Ascending aorta (tissue), 2 donors: ENCODE results near the gene R3HDM2. TPM values are rescaled to one million over a fixed set of nuclear protein-coding genes. Genes with fewer than 3 reads are reported as not detected.

Source experiments
- DNase-seq, 2 donors: peaks; one replicate each; pipeline ENCODE4 v3.0.0-alpha.2; 2019; ENCODE audit warnings: low spot score in 2 of 2
- H3K27ac ChIP-seq, 2 donors: fragments of 200-600 bp; sonication (generic); one replicate each; pipeline ENCODE4 v1.5.1; 2016 to 2017; ENCODE audit warnings: mild to moderate bottlenecking in 1 of 2
- H3K27me3 ChIP-seq: fragments of 200-600 bp; sonication (generic); one replicate; pipeline ENCODE4 v1.5.1; 2017
- H3K36me3 ChIP-seq, 2 donors: fragments of 200-600 bp; sonication (generic); one replicate each; pipeline ENCODE4 v1.5.1; 2016
- H3K4me1 ChIP-seq, 2 donors: fragments of 200-600 bp; sonication (generic); one replicate each; pipeline ENCODE4 v1.5.1; 2016 to 2017; ENCODE audit warnings: mild to moderate bottlenecking in 1 of 2
- H3K4me3 ChIP-seq, 2 donors: fragments of 200-600 bp; sonication (generic); one replicate each; pipeline ENCODE4 v1.5.1; 2016 to 2017; ENCODE audit warnings: mild to moderate bottlenecking in 1 of 2
- H3K9me3 ChIP-seq, 2 donors: fragments of 200-600 bp; sonication (generic); one replicate each; pipeline ENCODE4 v1.5.1; 2016
- intact Hi-C: fragments of 100-400 bp; cut with DNase I; formaldehyde crosslinking; loops from one replicate; pipeline ENCODE4 v1.15.1; 2023
- total RNA-seq: library from RNA; depleted of rRNA; stranded (reverse); fragments of >200 nt; gene quantifications from one replicate; pipeline ENCODE4 v1.1.0, GENCODE V29; 2016
- TF ChIP-seq, protein P1 (sequence below), 3 experiments: fragments of 200-600 bp in 2 of 3; fragments of 450-650 bp in 1 of 3; sonication (generic) in 2 of 3; IDR thresholded peaks; one replicate each; pipeline ENCODE4 v1.5.1; 2016 to 2019; ENCODE audit warnings: antibody characterized with exemption in 3 of 3, mild to moderate bottlenecking in 1 of 3, moderate library complexity in 1 of 3

The R3HDM2 gene
- total RNA-seq, 1 donor from 2014 or later, result 49.5 TPM

DNA sequence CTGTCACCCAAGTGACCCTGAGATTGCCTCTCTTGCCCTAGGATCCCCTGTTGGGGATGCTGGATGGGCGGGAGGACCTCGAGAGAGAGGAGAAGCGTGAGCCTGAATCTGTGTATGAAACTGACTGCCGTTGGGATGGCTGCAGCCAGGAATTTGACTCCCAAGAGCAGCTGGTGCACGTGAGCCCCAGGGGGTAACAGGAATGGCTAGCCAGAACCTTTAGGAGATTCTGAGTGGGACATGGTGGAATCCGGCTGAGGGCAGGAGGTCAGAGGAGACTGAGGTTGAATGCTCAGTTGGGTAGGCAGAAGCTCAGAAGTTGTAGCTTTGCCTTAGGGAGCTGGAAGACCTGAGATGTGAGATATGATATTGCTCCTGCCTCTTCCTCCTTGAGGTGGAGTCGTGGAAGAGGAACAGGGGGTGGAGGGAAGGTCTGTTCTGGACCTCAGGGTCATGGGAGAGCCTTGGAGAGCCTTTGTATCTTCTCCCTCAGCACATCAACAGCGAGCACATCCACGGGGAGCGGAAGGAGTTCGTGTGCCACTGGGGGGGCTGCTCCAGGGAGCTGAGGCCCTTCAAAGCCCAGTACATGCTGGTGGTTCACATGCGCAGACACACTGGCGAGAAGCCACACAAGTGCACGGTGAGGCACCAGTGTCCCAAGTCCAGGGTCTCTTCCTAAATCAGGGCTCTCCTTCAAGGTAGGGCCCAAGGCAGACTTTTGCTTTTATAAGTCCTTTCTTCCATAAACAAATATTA, 35.1 kb upstream of the R3HDM2 start:
- TF ChIP-seq, protein P1, sequence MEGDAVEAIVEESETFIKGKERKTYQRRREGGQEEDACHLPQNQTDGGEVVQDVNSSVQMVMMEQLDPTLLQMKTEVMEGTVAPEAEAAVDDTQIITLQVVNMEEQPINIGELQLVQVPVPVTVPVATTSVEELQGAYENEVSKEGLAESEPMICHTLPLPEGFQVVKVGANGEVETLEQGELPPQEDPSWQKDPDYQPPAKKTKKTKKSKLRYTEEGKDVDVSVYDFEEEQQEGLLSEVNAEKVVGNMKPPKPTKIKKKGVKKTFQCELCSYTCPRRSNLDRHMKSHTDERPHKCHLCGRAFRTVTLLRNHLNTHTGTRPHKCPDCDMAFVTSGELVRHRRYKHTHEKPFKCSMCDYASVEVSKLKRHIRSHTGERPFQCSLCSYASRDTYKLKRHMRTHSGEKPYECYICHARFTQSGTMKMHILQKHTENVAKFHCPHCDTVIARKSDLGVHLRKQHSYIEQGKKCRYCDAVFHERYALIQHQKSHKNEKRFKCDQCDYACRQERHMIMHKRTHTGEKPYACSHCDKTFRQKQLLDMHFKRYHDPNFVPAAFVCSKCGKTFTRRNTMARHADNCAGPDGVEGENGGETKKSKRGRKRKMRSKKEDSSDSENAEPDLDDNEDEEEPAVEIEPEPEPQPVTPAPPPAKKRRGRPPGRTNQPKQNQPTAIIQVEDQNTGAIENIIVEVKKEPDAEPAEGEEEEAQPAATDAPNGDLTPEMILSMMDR (IDR thresholded peaks at IDR 0.05), result no peak
- peaks cover 0 to 13% of the 10 kb centered on the region in 2 donors for H3K4me1 ChIP-seq
- no peak for DNase-seq
- H3K36me3 ChIP-seq, result no peaks in the 10 kb centered on the region
- no peak overlapping the region for H3K27ac ChIP-seq
- no peaks in the 10 kb centered on the region for H3K9me3 ChIP-seq
- H3K4me3 ChIP-seq, result no peak overlapping the region
- intact Hi-C loops, result no loop called here
- no peaks in the 10 kb centered on the region for H3K27me3 ChIP-seq

DNA sequence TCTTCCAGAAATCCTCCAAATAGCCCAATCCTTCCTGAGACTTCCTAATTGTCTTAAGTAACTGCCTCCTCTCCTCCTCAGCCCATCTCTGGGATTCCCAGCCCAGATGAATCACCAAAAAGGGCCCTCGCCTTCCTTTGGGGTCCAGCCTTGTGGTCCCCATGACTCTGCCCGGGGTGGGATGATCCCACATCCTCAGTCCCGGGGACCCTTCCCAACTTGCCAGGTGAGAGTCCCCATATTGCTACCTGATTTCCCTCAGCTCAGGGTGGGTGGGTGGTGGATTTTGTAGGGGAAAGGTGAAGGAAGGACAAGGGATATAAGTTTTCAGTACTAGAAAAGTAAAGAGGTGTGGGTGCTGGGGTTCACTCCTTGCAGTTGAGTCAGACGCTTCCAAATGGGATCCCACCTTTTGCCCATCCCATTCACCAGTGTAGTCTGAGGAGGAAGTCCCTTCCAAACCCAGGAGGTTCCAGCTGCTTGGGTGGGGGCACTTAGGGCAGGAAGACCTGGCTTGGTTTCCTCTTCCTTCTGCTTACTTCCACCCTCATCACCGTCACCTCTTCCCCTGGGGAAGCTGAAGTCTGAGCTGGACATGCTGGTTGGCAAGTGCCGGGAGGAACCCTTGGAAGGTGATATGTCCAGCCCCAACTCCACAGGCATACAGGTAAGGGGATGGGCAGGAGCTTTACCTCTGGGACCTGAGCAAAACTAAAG, 34.3 kb upstream of the R3HDM2 start:
- TF ChIP-seq, protein P1 (IDR thresholded peaks at IDR 0.05), result no peak
- Histone ChIP-seq H3K4me1 (peaks cover 3 to 20% of the 10 kb centered on the region in 2 donors), H3K4me3 (no peak overlapping the region), H3K36me3 (no peaks in the 10 kb centered on the region), H3K27ac (no peak overlapping the region), H3K9me3 (no peaks in the 10 kb centered on the region), H3K27me3 (no peaks in the 10 kb centered on the region)
- no peak for DNase-seq
- intact Hi-C loops, result no loop called here

DNA sequence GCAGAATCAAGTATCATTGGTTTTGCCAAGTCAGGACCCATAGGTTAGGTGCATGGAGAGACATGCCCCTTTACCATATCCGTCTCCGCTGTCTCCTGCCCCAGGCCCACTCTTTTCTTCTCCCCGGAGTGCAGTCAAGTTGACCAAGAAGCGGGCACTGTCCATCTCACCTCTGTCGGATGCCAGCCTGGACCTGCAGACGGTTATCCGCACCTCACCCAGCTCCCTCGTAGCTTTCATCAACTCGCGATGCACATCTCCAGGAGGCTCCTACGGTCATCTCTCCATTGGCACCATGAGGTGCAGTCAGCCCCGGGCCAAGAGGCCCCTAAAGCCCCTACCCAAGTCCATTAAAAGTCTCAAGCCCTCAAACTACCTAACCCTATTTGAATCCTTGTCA, 33.7 kb upstream of the R3HDM2 start:
- intact Hi-C loops, result no loop called here
- no peaks in the 10 kb centered on the region for H3K36me3 ChIP-seq
- no peak for DNase-seq
- no peak overlapping the region for H3K4me3 ChIP-seq
- no peaks in the 10 kb centered on the region for H3K9me3 ChIP-seq
- H3K27ac ChIP-seq, result no peak overlapping the region
- TF ChIP-seq, protein P1 (IDR thresholded peaks at IDR 0.05), result no peak
- H3K4me1 ChIP-seq, result peaks cover 3 to 24% of the 10 kb centered on the region in 2 donors
- H3K27me3 ChIP-seq, result no peaks in the 10 kb centered on the region

DNA sequence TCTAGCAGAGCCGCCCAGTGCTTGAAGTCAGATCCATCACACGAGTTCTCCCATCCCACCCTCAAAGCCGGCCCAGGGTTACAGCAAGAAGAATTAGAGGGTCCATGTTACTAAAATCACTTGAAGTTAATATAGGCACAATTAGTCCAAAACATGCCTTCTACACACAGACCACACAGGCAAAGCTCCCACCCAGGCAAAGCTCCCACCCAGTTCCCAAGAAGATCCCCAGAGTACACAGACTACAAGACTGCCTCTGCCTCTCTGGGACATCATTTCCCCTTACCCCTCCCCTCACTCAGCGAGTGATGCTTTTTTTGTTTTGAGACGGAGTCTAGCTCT, 32.0 kb upstream of the R3HDM2 start:
- peak overlapping the region; percentile 76 to 87 for H3K27ac ChIP-seq
- TF ChIP-seq, protein P1 (IDR thresholded peaks at IDR 0.05), result no peak
- intact Hi-C loops, result no loop called here
- no peak for DNase-seq
- H3K27me3 ChIP-seq, result no peaks in the 10 kb centered on the region
- H3K9me3 ChIP-seq, result no peaks in the 10 kb centered on the region
- H3K36me3 ChIP-seq, result no peaks in the 10 kb centered on the region
- H3K4me1 ChIP-seq, result peaks cover 3 to 30% of the 10 kb centered on the region in 2 donors
- peak overlapping the region; percentile 71 to 89 for H3K4me3 ChIP-seq

DNA sequence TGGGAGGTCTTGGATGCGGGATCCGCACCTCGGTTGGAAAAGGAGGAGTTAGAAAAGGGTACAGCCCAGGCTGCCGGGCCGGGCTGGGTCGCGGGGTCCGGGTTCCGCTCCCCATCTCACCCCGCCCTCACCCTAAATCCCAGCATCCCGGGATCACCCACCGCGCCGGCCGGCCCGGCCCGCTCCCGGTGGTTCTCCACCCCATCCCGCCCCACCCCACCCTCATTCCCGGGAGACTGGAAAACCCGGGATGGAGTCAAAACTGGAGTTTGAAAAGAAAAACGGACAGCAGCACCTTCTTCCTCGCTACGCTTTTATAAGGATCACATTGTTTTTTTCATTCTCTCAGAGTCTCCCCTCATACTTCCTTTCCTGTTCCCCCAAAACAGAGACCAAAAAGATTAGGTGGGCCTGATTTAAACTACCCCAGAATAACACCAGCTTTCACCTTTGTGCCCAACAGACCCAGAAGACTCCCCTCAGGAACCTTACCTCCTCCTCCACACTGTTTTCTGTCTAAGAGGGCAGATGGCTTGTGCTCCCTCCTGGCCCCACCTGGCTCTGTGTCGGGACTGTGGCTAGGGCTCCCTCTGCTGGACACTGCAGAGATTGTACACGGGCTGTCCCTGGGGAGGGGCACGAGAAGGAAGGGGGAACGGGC, 31.5 kb upstream of the R3HDM2 start:
- TF ChIP-seq, protein P1 (IDR thresholded peaks at IDR 0.05), result peak; percentile 93 to 97 (median 95)
- Histone ChIP-seq H3K9me3 (no peaks in the 10 kb centered on the region), H3K4me3 (peak overlapping the region; percentile 71 to 89), H3K4me1 (peaks cover 3 to 30% of the 10 kb centered on the region in 2 donors), H3K27me3 (no peaks in the 10 kb centered on the region), H3K27ac (peak overlapping the region; percentile 76 to 87), H3K36me3 (no peaks in the 10 kb centered on the region)
- intact Hi-C loops, result no loop called here
- DNase-seq, result peak in 1 of 2 donors; percentile 94
